ENCODE data around the gene JAK1.
"Not testable (repeated sequence)": the region's sequence is repeated elsewhere in the genome, so short reads cannot be mapped to it uniquely, and the experiment has no call there.

Gene JAK1

DNA sequence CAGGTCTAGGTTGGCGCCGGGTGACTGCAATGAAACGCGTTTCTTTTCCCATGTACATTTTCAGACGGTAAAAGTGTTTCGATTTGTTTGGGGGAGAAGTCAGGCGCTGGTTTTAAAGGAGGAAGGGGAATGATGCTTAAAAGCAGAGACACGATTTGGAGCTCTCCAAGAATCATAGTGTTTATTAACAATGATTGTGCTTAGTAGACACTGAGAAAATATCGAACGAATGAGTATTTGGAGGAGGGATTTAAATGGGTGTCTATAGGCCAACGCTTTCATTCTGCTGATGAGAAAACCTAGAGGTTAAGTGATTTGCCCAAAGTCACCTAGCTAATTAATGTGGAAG lies 36.9 kb upstream of the JAK1 start:
- H3K4me3 ChIP-seq (replicated peaks; ENCODE audit: low read depth, low read length), result peak overlapping the region; percentile 57
- TF ChIP-seq, protein P1, sequence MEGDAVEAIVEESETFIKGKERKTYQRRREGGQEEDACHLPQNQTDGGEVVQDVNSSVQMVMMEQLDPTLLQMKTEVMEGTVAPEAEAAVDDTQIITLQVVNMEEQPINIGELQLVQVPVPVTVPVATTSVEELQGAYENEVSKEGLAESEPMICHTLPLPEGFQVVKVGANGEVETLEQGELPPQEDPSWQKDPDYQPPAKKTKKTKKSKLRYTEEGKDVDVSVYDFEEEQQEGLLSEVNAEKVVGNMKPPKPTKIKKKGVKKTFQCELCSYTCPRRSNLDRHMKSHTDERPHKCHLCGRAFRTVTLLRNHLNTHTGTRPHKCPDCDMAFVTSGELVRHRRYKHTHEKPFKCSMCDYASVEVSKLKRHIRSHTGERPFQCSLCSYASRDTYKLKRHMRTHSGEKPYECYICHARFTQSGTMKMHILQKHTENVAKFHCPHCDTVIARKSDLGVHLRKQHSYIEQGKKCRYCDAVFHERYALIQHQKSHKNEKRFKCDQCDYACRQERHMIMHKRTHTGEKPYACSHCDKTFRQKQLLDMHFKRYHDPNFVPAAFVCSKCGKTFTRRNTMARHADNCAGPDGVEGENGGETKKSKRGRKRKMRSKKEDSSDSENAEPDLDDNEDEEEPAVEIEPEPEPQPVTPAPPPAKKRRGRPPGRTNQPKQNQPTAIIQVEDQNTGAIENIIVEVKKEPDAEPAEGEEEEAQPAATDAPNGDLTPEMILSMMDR (IDR thresholded peaks at IDR 0.05; ENCODE audit: low read length, missing control alignments), result no peak

GRCh38 chr1:65002508-65003315 lies 36.4 kb upstream of the JAK1 start:
- TF ChIP-seq, protein P1 (IDR thresholded peaks at IDR 0.05; ENCODE audit: low read length, missing control alignments), result no peak
- peak; percentile 96 for DNase-seq (ENCODE audit: low read depth)
- H3K4me3 ChIP-seq (replicated peaks; ENCODE audit: low read depth, low read length), result peak overlapping the region; percentile 57

More for the DNA sequence above, 36.9 kb upstream of the JAK1 start:
- DNase-seq (ENCODE audit: low read depth), result no peak

- TF ChIP-seq, protein P1 (IDR thresholded peaks at IDR 0.05; ENCODE audit: low read length, missing control alignments), result no peak
- peak overlapping the region; percentile 57 for H3K4me3 ChIP-seq (replicated peaks; ENCODE audit: low read depth, low read length)
- DNase-seq (ENCODE audit: low read depth), result no peak
Observed at GRCh38 chr1:65002156-65002507, 35.8 kb upstream of the JAK1 start.

- DNase-seq (ENCODE audit: low read depth), result peak; percentile 91
- TF ChIP-seq, protein P1 (IDR thresholded peaks at IDR 0.05; ENCODE audit: low read length, missing control alignments), result peak; percentile 1
- H3K4me3 ChIP-seq (replicated peaks; ENCODE audit: low read depth, low read length), result peak overlapping the region; percentile 57
Observed at GRCh38 chr1:65001231-65001792, 35.0 kb upstream of the JAK1 start.

DNA sequence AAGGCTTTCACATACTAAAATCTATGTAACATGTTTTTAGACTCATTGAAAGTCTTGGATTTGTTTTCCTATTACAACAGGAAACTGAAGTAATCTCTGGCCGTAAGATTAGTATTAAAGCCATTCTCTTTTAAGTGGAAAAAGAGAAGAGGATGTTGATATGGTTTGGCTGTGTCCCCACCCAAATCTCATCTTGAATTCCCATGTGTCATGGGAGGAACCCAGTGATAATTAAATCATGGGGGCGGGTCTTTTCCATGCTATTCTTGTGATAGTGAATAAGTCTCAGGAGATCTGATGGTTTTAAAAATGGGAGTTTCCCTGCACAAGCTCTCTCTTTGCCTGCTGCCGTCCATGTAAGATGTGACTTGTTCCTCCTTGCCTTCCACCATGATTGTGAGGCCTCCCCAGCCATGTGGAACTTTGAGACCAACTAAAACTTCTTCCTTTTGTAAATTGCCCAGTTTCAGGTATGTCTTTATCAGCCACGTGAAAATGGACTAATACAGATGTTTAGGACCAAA lies 32.1 kb upstream of the JAK1 start:
- DNase-seq (ENCODE audit: low read depth); H3K4me3 ChIP-seq (replicated peaks; ENCODE audit: low read depth, low read length): not testable (repeated sequence)

DNA sequence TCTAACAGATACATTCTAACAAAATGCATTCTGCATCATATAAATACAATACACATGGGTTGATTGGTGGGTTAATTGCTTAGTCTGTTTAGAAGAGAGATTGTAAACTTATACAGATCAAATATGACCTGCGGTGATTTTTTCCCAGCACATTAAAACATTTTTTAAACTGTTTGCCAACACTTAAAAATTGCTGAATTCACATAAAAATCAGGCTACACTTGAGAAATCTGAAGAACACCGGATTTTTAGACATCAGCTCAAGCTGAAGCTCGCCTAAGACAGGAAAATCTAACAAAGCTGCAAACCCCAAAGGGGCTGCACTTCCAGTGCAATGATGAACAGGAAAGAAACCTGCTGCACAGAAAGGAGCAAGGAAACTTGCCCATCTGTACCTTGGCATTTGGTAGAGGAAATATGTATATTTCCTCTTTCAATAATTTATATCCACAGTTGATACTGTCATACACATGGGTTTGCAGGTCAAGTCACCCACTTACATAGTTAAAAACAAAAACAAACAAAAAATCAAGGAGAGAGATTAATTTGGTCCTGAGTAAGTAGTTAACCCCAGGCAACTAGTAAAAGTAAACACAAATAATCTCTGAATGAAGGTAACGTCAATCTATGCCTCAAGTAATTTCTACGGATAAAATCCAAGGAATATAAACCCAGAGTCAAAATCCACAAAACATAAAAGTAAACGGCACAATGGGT lies 30.4 kb upstream of the JAK1 start:
- H3K4me3 ChIP-seq (replicated peaks; ENCODE audit: low read depth, low read length), result no peak overlapping the region
- TF ChIP-seq, protein P1 (IDR thresholded peaks at IDR 0.05; ENCODE audit: low read length, missing control alignments), result no peak
- DNase-seq (ENCODE audit: low read depth), result no peak

DNA sequence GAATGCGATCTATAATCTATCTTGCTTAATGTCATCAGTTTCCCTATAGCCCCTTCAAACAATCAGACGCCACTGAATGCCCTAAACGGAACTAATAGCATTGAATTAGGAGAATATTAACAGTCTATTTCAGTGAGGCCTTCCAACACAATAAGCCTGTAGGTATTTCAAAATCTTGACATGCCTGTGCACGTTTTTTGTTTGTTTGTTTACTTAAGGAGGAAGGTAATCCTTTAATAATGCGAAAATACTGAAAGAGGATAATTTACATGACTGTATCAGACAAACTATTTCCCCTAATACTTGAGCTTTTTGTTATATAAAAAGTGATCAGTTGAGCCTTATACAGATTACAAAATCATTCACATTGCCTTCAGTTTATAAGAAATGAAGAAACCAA lies 29.0 kb upstream of the JAK1 start:
- TF ChIP-seq, protein P1 (IDR thresholded peaks at IDR 0.05; ENCODE audit: low read length, missing control alignments), result no peak

More for the DNA sequence above, 29.0 kb upstream of the JAK1 start:
- no peak overlapping the region for H3K4me3 ChIP-seq (replicated peaks; ENCODE audit: low read depth, low read length)
- no peak for DNase-seq (ENCODE audit: low read depth)

Measured in fibroblast of pulmonary artery (primary cell).